ENCODE data around the gene ASTN2. TPM values are rescaled to one million over a fixed set of nuclear protein-coding genes. Genes with fewer than 3 reads are reported as not detected.

The ASTN2 gene
- polyA plus RNA-seq, 2 of the 4 experiments (the other 2 are of a cell fraction) = 5.8 to 11.6 TPM

DNA sequence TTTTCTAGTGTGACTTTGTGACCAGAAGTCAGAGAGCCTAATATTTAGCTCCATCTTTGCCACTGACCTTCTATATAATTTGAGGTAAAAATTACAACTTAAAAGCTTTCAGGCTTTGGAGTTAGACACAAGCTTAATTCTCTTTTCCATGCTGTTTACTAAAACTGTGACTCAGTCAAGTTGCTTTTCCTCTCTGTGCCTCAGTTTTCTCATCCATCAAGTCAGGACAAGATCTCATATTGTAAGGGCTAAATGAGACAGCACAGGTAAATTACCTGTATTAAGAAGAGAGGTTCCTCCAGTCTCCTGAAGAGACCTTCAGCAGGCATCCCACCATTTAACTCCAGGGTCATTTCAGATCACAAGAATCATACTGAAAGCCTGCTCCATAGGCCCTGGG lies 339.2 kb downstream of the ASTN2 start:
- ChIA-PET CTCF (no interaction called here), POLR2A (no interaction called here)
- no peaks in the 10 kb centered on the region for H3K9me3 ChIP-seq
- H3K4me2 ChIP-seq = no peak overlapping the region
- no peak for ATAC-seq
- H3K27ac ChIP-seq = no peak overlapping the region
- no peak overlapping the region for H3K4me3 ChIP-seq
- no peak for FAIRE-seq
- H3K4me1 ChIP-seq = no peaks in the 10 kb centered on the region
- DNase-seq (ENCODE audit: low read depth in 1 of 2, low spot score in 1 of 2) = no peak
- TF ChIP-seq EHMT2 (IDR thresholded peaks at IDR 0.05; ENCODE audit: low read depth) = no peak

DNA sequence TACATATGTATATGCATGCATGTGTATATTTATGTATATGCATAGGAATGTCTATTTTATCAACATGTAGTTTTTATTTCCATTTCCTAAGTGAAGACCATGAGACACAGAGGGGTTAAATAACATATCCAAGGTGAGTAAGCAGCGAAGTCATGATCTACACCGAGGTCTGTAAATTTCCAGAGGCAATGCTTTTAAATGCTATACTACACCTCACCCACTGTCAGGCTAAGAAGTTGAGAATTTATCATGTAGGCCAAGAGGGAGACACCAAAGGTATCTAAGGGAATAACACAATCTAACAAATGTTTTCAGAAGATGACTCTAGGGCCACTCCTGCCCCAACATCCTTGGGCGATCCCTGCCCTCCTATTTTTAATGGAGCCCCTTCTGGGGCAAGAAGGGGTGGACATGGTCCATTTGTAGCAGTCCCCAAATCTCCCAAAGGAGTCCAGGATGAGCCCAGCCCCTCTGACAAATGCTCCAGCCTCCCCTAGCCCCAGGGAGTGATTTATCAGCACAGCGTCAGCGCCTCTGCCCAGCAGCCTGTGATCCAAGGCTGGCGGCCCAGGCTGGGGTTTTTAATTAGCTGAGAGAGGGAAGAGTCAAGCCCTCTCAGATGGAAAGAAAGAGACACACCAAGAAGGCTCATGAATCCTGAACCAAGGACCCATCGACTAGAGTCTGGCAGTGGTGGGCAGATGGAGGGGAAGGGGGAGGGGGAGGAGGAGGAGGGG lies 339.9 kb downstream of the ASTN2 start:
- DNase-seq (ENCODE audit: low read depth in 1 of 2, low spot score in 1 of 2) = no peak
- WGBS (ENCODE audit: missing lambda C conversion rate) = 30% methylated on average over 7 of the region's 7 CpGs
- Histone ChIP-seq H3K4me1 (no peaks in the 10 kb centered on the region), H3K4me2 (no peak overlapping the region), H3K4me3 (no peak overlapping the region), H3K27ac (no peak overlapping the region), H3K9me3 (no peaks in the 10 kb centered on the region)
- no peak for TF ChIP-seq ESRRA (IDR thresholded peaks at IDR 0.05; ENCODE audit: borderline replicate concordance, low read length)
- TF ChIP-seq, protein P1, sequence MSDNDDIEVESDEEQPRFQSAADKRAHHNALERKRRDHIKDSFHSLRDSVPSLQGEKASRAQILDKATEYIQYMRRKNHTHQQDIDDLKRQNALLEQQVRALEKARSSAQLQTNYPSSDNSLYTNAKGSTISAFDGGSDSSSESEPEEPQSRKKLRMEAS (IDR thresholded peaks at IDR 0.05) = no peak
- no peak for TF ChIP-seq ZNF302 (CRISPR knock-in tag; IDR thresholded peaks at IDR 0.05)
- TF ChIP-seq NFE2L2 (conservative IDR thresholded peaks at IDR 0.05; ENCODE audit: low read length) = no peak
- no peak for TF ChIP-seq SREBF2 (IDR thresholded peaks at IDR 0.05)
- TF ChIP-seq JUNB (IDR thresholded peaks at IDR 0.05) = no peak
- no peak for TF ChIP-seq GATA3 (IDR thresholded peaks at IDR 0.05; ENCODE audit: borderline replicate concordance)
- no peak for TF ChIP-seq HEYL (CRISPR knock-in tag; IDR thresholded peaks at IDR 0.05)
- TF ChIP-seq, protein P2, sequence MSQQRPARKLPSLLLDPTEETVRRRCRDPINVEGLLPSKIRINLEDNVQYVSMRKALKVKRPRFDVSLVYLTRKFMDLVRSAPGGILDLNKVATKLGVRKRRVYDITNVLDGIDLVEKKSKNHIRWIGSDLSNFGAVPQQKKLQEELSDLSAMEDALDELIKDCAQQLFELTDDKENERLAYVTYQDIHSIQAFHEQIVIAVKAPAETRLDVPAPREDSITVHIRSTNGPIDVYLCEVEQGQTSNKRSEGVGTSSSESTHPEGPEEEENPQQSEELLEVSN (IDR thresholded peaks at IDR 0.05; ENCODE audit: borderline replicate concordance, low read depth) = no peak
- TF ChIP-seq RCOR1 (IDR thresholded peaks at IDR 0.05; ENCODE audit: low read depth, low read length) = no peak
- TF ChIP-seq FOXS1 (CRISPR knock-in tag; IDR thresholded peaks at IDR 0.05) = no peak
- no peak for TF ChIP-seq CBX8 (IDR thresholded peaks at IDR 0.05)
- no peak for TF ChIP-seq EHMT2 (IDR thresholded peaks at IDR 0.05; ENCODE audit: low read depth)
- TF ChIP-seq NPAS2 (CRISPR knock-in tag; IDR thresholded peaks at IDR 0.05; ENCODE audit: borderline replicate concordance) = no peak
- no peak for TF ChIP-seq ZC3H11A (IDR thresholded peaks at IDR 0.05)
- TF ChIP-seq RNF2 (IDR thresholded peaks at IDR 0.05; ENCODE audit: borderline replicate concordance, low read depth) = no peak
- no peak for TF ChIP-seq HOXB5 (CRISPR knock-in tag; IDR thresholded peaks at IDR 0.05)
- TF ChIP-seq KDM5A (IDR thresholded peaks at IDR 0.05) = no peak
- no peak for TF ChIP-seq TP53 (CRISPR knock-in tag; IDR thresholded peaks at IDR 0.05)
- no peak for FAIRE-seq
- ATAC-seq = no peak; a peak in 1 of 6 replicates
- ChIA-PET CTCF (interaction anchor here (1.2 kb wide), 1 partner anchor 9 kb away, joined by 3 read pairs; no protein-coding TSS in a partner anchor), POLR2A (no interaction called here)

DNA sequence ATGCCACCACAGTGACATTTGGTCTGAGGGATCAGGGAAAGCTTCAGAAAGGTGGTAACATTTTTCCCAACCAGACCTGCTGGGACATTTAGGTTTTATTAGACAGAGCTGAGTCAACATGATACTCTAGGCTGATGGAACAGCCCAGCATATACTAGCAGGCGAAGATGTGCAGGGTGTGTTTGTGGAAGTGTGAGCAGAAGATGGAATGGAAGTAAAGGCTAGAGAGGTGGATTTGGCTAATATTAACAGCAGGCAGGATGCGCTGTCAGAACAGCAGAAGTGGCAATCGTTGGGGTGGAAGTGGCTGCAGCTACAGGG lies 340.6 kb downstream of the ASTN2 start:
- no peak for TF ChIP-seq RFX5 (IDR thresholded peaks at IDR 0.05)
- TF ChIP-seq, protein P1 (IDR thresholded peaks at IDR 0.05) = no peak
- no peak for TF ChIP-seq ESRRA (IDR thresholded peaks at IDR 0.05; ENCODE audit: borderline replicate concordance, low read length)
- no peak for TF ChIP-seq ZNF302 (CRISPR knock-in tag; IDR thresholded peaks at IDR 0.05)
- no peak for TF ChIP-seq KDM5A (IDR thresholded peaks at IDR 0.05)
- TF ChIP-seq, protein P3, sequence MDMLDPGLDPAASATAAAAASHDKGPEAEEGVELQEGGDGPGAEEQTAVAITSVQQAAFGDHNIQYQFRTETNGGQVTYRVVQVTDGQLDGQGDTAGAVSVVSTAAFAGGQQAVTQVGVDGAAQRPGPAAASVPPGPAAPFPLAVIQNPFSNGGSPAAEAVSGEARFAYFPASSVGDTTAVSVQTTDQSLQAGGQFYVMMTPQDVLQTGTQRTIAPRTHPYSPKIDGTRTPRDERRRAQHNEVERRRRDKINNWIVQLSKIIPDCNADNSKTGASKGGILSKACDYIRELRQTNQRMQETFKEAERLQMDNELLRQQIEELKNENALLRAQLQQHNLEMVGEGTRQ (IDR thresholded peaks at IDR 0.05) = no peak
- no peak for TF ChIP-seq FOSL2 (IDR thresholded peaks at IDR 0.05)
- TF ChIP-seq FOSL2 (CRISPR knock-in tag; IDR thresholded peaks at IDR 0.05) = no peak
- no peak for TF ChIP-seq NR3C1 (IDR thresholded peaks at IDR 0.05)
- no peak for TF ChIP-seq RCOR1 (IDR thresholded peaks at IDR 0.05; ENCODE audit: low read depth, low read length)
- no peak for TF ChIP-seq CBX8 (IDR thresholded peaks at IDR 0.05)
- no peak for TF ChIP-seq CHD2 (IDR thresholded peaks at IDR 0.05; ENCODE audit: low read length, partially characterized antibody)
- no peak for TF ChIP-seq JUNB (IDR thresholded peaks at IDR 0.05)
- no peak for TF ChIP-seq ZSCAN20 (CRISPR knock-in tag; IDR thresholded peaks at IDR 0.05)
- TF ChIP-seq BHLHE40 (IDR thresholded peaks at IDR 0.05; ENCODE audit: low read depth, low read length) = no peak
- no peak for TF ChIP-seq PHF8 (IDR thresholded peaks at IDR 0.05; ENCODE audit: borderline replicate concordance, low read depth)
- DNase-seq (ENCODE audit: low read depth in 1 of 2, low spot score in 1 of 2) = no peak
- Histone ChIP-seq H3K9me3 (no peaks in the 10 kb centered on the region), H3K4me3 (no peak overlapping the region), H3K27ac (no peak overlapping the region), H3K4me2 (no peak overlapping the region), H3K4me1 (no peaks in the 10 kb centered on the region)
- FAIRE-seq = no peak
- WGBS (ENCODE audit: missing lambda C conversion rate) = 69% methylated on average over 3 of the region's 3 CpGs
- POLR2A ChIA-PET = no interaction called here
- no peak for ATAC-seq
- CTCF ChIA-PET = interaction anchor here (0.8 to 1.2 kb wide), 2 partner anchors 8 to 10 kb away, joined by 3 read pairs; no protein-coding TSS in a partner anchor
